BLaER1 treated with 17β-estradiol and CSF1 and Interleukin-3, amounts not matched to agents 10 nM and 100 nM (cell line): ENCODE results near the gene KAT6B.

Experiments
- H3K27ac ChIP-seq, 11 experiments: shearing (Covaris generic); formaldehyde crosslinking; 2 replicates each; pipeline ENCODE4 v1.8.1; 2022
- H3K27me3 ChIP-seq, 11 experiments: shearing (Covaris generic); formaldehyde crosslinking; 2 replicates each; pipeline ENCODE4 v1.8.1; 2022
- H3K36me3 ChIP-seq, 11 experiments: shearing (Covaris generic); formaldehyde crosslinking; 2 replicates each; pipeline ENCODE4 v1.8.1; 2022
- H3K4me1 ChIP-seq, 10 experiments: shearing (Covaris generic); formaldehyde crosslinking; 2 replicates each; pipeline ENCODE4 v1.8.1; 2022
- H3K4me2 ChIP-seq, 11 experiments: shearing (Covaris generic); formaldehyde crosslinking; 2 replicates each; pipeline ENCODE4 v1.8.1; 2022
- H3K4me3 ChIP-seq, 10 experiments: shearing (Covaris generic); formaldehyde crosslinking; 2 replicates each; pipeline ENCODE4 v1.8.1; 2022
- H3K9ac ChIP-seq, 11 experiments: shearing (Covaris generic); formaldehyde crosslinking; 2 replicates each; pipeline ENCODE4 v1.8.1; 2022
- H3K9me3 ChIP-seq, 11 experiments: shearing (Covaris generic); formaldehyde crosslinking; replicated peaks in 1 of 11; 2 replicates each; pipeline ENCODE4 v1.8.1; 2022
- H4K20me1 ChIP-seq, 11 experiments: shearing (Covaris generic); formaldehyde crosslinking; 2 replicates each; pipeline ENCODE4 v1.8.1; 2022
- Cebpa-rat ChIP-seq, 11 experiments: shearing (Covaris generic); IDR thresholded peaks; 2 replicates each; pipeline ENCODE4 v1.8.1; 2022

KAT6B gene

GRCh38 chr10:74977913-74978847, 151.8 kb downstream of the KAT6B start:
- no peak overlapping the region for H3K4me3 ChIP-seq
- TF ChIP-seq Cebpa-rat (IDR thresholded peaks at IDR 0.05), result no peak
- H3K4me2 ChIP-seq, result peak overlapping the region in 8 of 11 experiments; percentile 35 to 62 (median 55); a peak in 17 of 22 replicates
- no peaks in the 10 kb centered on the region for H3K27me3 ChIP-seq
- H3K9ac ChIP-seq, result no peak overlapping the region
- peaks cover 50 to 95% (median 84%) of the 10 kb centered on the region in 11 experiments for H3K36me3 ChIP-seq
- H3K4me1 ChIP-seq, result peaks cover 0 to 21% (median 15%) of the 10 kb centered on the region in 10 experiments; a peak in 16 of 20 replicates
- H3K27ac ChIP-seq, result no peak overlapping the region
- no peaks in the 10 kb centered on the region for H3K9me3 ChIP-seq
- no peaks in the 10 kb centered on the region for H4K20me1 ChIP-seq

GRCh38 chr10:74981831-74982633, 155.6 kb downstream of the KAT6B start:
- Histone ChIP-seq H3K9me3 (no peaks in the 10 kb centered on the region), H3K27me3 (no peaks in the 10 kb centered on the region), H3K36me3 (peaks cover 54 to 91% (median 80%) of the 10 kb centered on the region in 11 experiments), H3K4me2 (no peak overlapping the region), H3K4me1 (peaks cover 0 to 14% (median 12%) of the 10 kb centered on the region in 10 experiments; a peak in 16 of 20 replicates), H3K9ac (no peak overlapping the region), H3K27ac (no peak overlapping the region), H4K20me1 (no peaks in the 10 kb centered on the region), H3K4me3 (no peak overlapping the region)
- TF ChIP-seq Cebpa-rat (IDR thresholded peaks at IDR 0.05), result no peak

GRCh38 chr10:74982634-74982982, 156.2 kb downstream of the KAT6B start:
- Histone ChIP-seq H3K9ac (no peak overlapping the region), H3K4me3 (no peak overlapping the region), H4K20me1 (no peaks in the 10 kb centered on the region), H3K36me3 (peaks cover 54 to 95% (median 85%) of the 10 kb centered on the region in 11 experiments), H3K9me3 (no peaks in the 10 kb centered on the region), H3K27me3 (no peaks in the 10 kb centered on the region), H3K4me2 (no peak overlapping the region), H3K4me1 (peaks cover 0 to 13% (median 6%) of the 10 kb centered on the region in 10 experiments; a peak in 15 of 20 replicates), H3K27ac (no peak overlapping the region)
- no peak for TF ChIP-seq Cebpa-rat (IDR thresholded peaks at IDR 0.05)

GRCh38 chr10:74983383-74983782, 157.0 kb downstream of the KAT6B start:
- Histone ChIP-seq H3K27me3 (no peaks in the 10 kb centered on the region), H3K4me3 (no peak overlapping the region), H3K9me3 (no peaks in the 10 kb centered on the region), H3K4me1 (peaks cover 0 to 13% (median 0%) of the 10 kb centered on the region in 10 experiments; a peak in 4 of 20 replicates), H3K36me3 (peaks cover 54 to 93% (median 80%) of the 10 kb centered on the region in 11 experiments), H3K4me2 (no peak overlapping the region), H4K20me1 (no peaks in the 10 kb centered on the region), H3K9ac (no peak overlapping the region), H3K27ac (no peak overlapping the region)
- TF ChIP-seq Cebpa-rat (IDR thresholded peaks at IDR 0.05), result no peak

GRCh38 chr10:74987339-74988053, 161.1 kb downstream of the KAT6B start:
- no peak for TF ChIP-seq Cebpa-rat (IDR thresholded peaks at IDR 0.05)
- no peak overlapping the region for H3K27ac ChIP-seq

GRCh38 chr10:74988054-74988775, 161.8 kb downstream of the KAT6B start:
- H3K4me2 ChIP-seq, result no peak overlapping the region
- no peaks in the 10 kb centered on the region for H4K20me1 ChIP-seq
- no peak overlapping the region for H3K9ac ChIP-seq
- H3K36me3 ChIP-seq, result peaks cover 62 to 97% (median 77%) of the 10 kb centered on the region in 11 experiments
- H3K4me3 ChIP-seq, result no peak overlapping the region
- peaks cover 0 to 13% (median 0%) of the 10 kb centered on the region in 10 experiments; a peak in 4 of 20 replicates for H3K4me1 ChIP-seq
- no peaks in the 10 kb centered on the region for H3K9me3 ChIP-seq
- no peak overlapping the region for H3K27ac ChIP-seq
- H3K27me3 ChIP-seq, result no peaks in the 10 kb centered on the region
- TF ChIP-seq Cebpa-rat (IDR thresholded peaks at IDR 0.05), result no peak

More at GRCh38 chr10:74987339-74988053, 161.1 kb downstream of the KAT6B start:
- Histone ChIP-seq H3K4me2 (no peak overlapping the region), H3K36me3 (peaks cover 62 to 97% (median 77%) of the 10 kb centered on the region in 11 experiments), H3K9me3 (no peaks in the 10 kb centered on the region), H3K27me3 (no peaks in the 10 kb centered on the region), H3K4me3 (no peak overlapping the region), H4K20me1 (no peaks in the 10 kb centered on the region), H3K9ac (no peak overlapping the region), H3K4me1 (peaks cover 0 to 13% (median 0%) of the 10 kb centered on the region in 10 experiments; a peak in 4 of 20 replicates)

- Histone ChIP-seq H3K27ac (no peak overlapping the region), H3K9ac (no peak overlapping the region), H3K36me3 (peaks cover 54 to 97% (median 76%) of the 10 kb centered on the region in 11 experiments), H3K4me1 (peaks cover 0 to 13% (median 0%) of the 10 kb centered on the region in 10 experiments; a peak in 4 of 20 replicates), H3K27me3 (no peaks in the 10 kb centered on the region), H4K20me1 (no peaks in the 10 kb centered on the region), H3K4me3 (no peak overlapping the region), H3K4me2 (no peak overlapping the region), H3K9me3 (no peaks in the 10 kb centered on the region)
- no peak for TF ChIP-seq Cebpa-rat (IDR thresholded peaks at IDR 0.05)
These were observed 162.6 kb downstream of the KAT6B start for GRCh38 chr10:74988832-74989561.
